Hepatocyte (in vitro differentiated cells): ENCODE data around the gene VSIR. TPM values are rescaled to one million over a fixed set of nuclear protein-coding genes. Genes with fewer than 3 reads are reported as not detected.

Experiments used
- DNase-seq: peaks from one replicate; pipeline ENCODE4 v3.0.0-alpha.2; 2016; ENCODE audit warnings: low spot score
- H2AFZ ChIP-seq: fragments of 200-600 bp; sonication (generic); 2 replicates; pipeline ENCODE4 v1.6.0; 2016; ENCODE audit warnings: antibody characterized with exemption, mild to moderate bottlenecking
- H3K27ac ChIP-seq: fragments of 200-600 bp; sonication (generic); 2 replicates; pipeline ENCODE4 v1.5.1; 2016; ENCODE audit warnings: mild to moderate bottlenecking
- H3K27me3 ChIP-seq: fragments of 200-600 bp; sonication (generic); 2 replicates; pipeline ENCODE4 v1.6.1; 2016
- H3K36me3 ChIP-seq: fragments of 200-600 bp; sonication (generic); replicated peaks from 2 replicates; pipeline ENCODE4 v1.5.1; 2016; ENCODE audit warnings: low read depth; ENCODE audit not compliant: insufficient read depth
- H3K4me1 ChIP-seq: fragments of 200-600 bp; sonication (generic); 2 replicates; pipeline ENCODE4 v1.5.1; 2016; ENCODE audit warnings: mild to moderate bottlenecking, moderate library complexity; ENCODE audit not compliant: insufficient read depth
- H3K4me2 ChIP-seq: fragments of 200-600 bp; sonication (generic); 2 replicates; pipeline ENCODE4 v1.6.0; 2016
- H3K4me3 ChIP-seq: fragments of 200-600 bp; sonication (generic); 2 replicates; pipeline ENCODE4 v1.5.1; 2016; ENCODE audit warnings: mild to moderate bottlenecking
- H3K79me2 ChIP-seq: fragments of 200-600 bp; sonication (generic); 2 replicates; pipeline ENCODE4 v1.6.0; 2017; ENCODE audit warnings: mild to moderate bottlenecking
- H3K9me2 ChIP-seq: fragments of 200-600 bp; sonication (generic); replicated peaks from 2 replicates; pipeline ENCODE4 v1.6.0; 2017; ENCODE audit warnings: mild to moderate bottlenecking; ENCODE audit not compliant: insufficient read depth
- H3K9me3 ChIP-seq: fragments of 200-600 bp; sonication (generic); 2 replicates; pipeline ENCODE4 v1.5.1; 2016; ENCODE audit warnings: low read depth, mild to moderate bottlenecking
- H4K20me1 ChIP-seq: fragments of 200-600 bp; sonication (generic); 2 replicates; pipeline ENCODE4 v1.6.0; 2016; ENCODE audit warnings: mild to moderate bottlenecking; ENCODE audit not compliant: insufficient read depth, poor library complexity, severe bottlenecking
- CTCF ChIP-seq: fragments of 200-600 bp; sonication (generic); IDR thresholded peaks from 2 replicates; pipeline ENCODE4 v1.5.1; 2016; ENCODE audit warnings: antibody characterized with exemption, mild to moderate bottlenecking; ENCODE audit not compliant: poor library complexity
- EZH2 ChIP-seq: fragments of 200-600 bp; sonication (generic); IDR thresholded peaks from 2 replicates; pipeline ENCODE4 v1.6.1; 2016; ENCODE audit warnings: antibody characterized with exemption, mild to moderate bottlenecking, borderline replicate concordance
- EZH2phosphoT487 ChIP-seq: fragments of 200-600 bp; sonication (generic); IDR thresholded peaks from one replicate; pipeline ENCODE4 v1.6.1; 2018; ENCODE audit warnings: antibody characterized with exemption, mild to moderate bottlenecking, low read depth, moderate library complexity; ENCODE audit not compliant: unreplicated experiment, severe bottlenecking
- WGBS: methylation state at CpG from one replicate; pipeline ENCODE4 v1.1.6; 2016; ENCODE audit warnings: low lambda C conversion rate; ENCODE audit errors: missing lambda C conversion rate; 5-methylcytosine and 5-hydroxymethylcytosine counted together
- polyA plus RNA-seq: library from polyadenylated mRNA; unstranded; fragments of >200 nt; fragmentation: Nextera tagmentation; extraction: Ambion mirVana; gene quantifications from 2 replicates; pipeline ENCODE4 v1.2.1, GENCODE V29; 2016
- total RNA-seq: library from RNA; depleted of rRNA; stranded (reverse); fragments of >200 nt; gene quantifications from 2 replicates; pipeline ENCODE4 v1.2.3, GENCODE V29; 2014

Gene VSIR
- total and polyA plus RNA-seq, 2 experiments from 2014 or later, result 13.6 to 45.5 TPM

- TF ChIP-seq EZH2 (no peak), CTCF (no peak), EZH2phosphoT487 (no peak)
- H3K4me1 ChIP-seq, result no peaks in the 10 kb centered on the region
These were observed 33.2 kb downstream of the VSIR start for GRCh38 chr10:71740069-71740653.

DNA sequence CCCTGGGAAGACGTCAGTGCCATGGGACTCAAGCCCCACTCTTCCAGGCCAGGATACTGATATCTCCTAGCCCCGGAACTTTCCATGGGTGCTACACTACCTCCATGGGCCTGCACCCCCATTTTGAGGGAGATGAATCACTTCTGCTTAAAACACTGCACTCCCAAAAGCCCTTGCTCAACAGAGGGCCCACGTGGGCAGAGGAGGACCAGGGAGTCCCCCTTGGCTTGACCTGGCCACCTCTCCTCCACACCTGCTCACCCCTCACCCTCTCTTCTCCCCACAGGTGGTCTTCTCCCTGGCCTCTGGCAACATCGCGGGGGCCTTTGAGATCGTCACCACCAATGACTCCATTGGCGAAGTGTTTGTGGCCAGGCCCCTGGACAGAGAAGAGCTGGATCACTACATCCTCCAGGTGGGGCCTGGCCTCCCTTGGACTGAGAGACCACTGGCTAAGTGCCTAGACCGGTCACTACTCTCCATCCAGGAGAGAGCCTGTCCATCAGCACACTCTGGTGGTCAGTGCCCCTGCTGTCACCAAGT lies 33.9 kb downstream of the VSIR start:
- TF ChIP-seq EZH2phosphoT487, result no peak
- no peak for TF ChIP-seq CTCF
- TF ChIP-seq EZH2, result no peak
- Histone ChIP-seq H2AFZ (no peak overlapping the region), H3K4me1 (no peaks in the 10 kb centered on the region), H3K27me3 (no peaks in the 10 kb centered on the region), H3K9me2 (no peaks in the 10 kb centered on the region), H4K20me1 (no peaks in the 10 kb centered on the region), H3K4me2 (no peak overlapping the region), H3K9me3 (no peaks in the 10 kb centered on the region), H3K27ac (no peak overlapping the region), H3K4me3 (no peak overlapping the region), H3K36me3 (no peaks in the 10 kb centered on the region), H3K79me2 (no peaks in the 10 kb centered on the region)
- 93% methylated on average over 8 of the region's 8 CpGs for WGBS
- DNase-seq, result no peak

More at GRCh38 chr10:71740069-71740653, 33.2 kb downstream of the VSIR start:
- Histone ChIP-seq H3K9me3 (no peaks in the 10 kb centered on the region), H3K4me2 (no peak overlapping the region), H3K27me3 (no peaks in the 10 kb centered on the region), H4K20me1 (no peaks in the 10 kb centered on the region), H3K9me2 (no peaks in the 10 kb centered on the region), H2AFZ (no peak overlapping the region), H3K36me3 (no peaks in the 10 kb centered on the region), H3K27ac (no peak overlapping the region), H3K4me3 (no peak overlapping the region), H3K79me2 (no peaks in the 10 kb centered on the region)
- DNase-seq, result peak; percentile 50
- 57% methylated on average over 9 of the region's 9 CpGs for WGBS

DNA sequence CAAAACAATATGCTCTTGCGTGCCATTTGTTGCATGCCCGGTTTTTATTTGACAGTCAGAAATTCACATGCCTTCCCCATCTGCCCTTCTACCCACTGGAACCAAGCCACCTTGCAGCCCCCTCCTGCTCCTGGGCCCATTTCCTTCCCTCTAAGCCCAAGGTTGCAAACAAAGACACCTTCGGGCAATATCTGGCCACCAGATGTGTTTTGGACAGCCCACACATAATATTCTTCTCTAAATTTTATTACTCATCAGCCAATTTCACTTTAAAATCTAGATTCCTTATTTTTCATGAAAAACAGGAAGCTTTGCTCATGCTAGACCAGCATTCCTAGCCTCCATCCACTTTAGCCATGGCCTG lies 35.5 kb downstream of the VSIR start:
- TF ChIP-seq EZH2phosphoT487 (no peak), CTCF (no peak), EZH2 (no peak)
- H3K9me3 ChIP-seq, result no peaks in the 10 kb centered on the region
- no peaks in the 10 kb centered on the region for H3K4me1 ChIP-seq
- H4K20me1 ChIP-seq, result no peaks in the 10 kb centered on the region
- WGBS, result 75% methylated on average over 3 of the region's 3 CpGs
- H3K4me3 ChIP-seq, result no peak overlapping the region
- DNase-seq, result no peak
- H3K27me3 ChIP-seq, result no peaks in the 10 kb centered on the region
- H3K27ac ChIP-seq, result no peak overlapping the region
- H3K4me2 ChIP-seq, result no peak overlapping the region
- H3K9me2 ChIP-seq, result no peaks in the 10 kb centered on the region
- H3K79me2 ChIP-seq, result no peaks in the 10 kb centered on the region
- H3K36me3 ChIP-seq, result no peaks in the 10 kb centered on the region
- no peak overlapping the region for H2AFZ ChIP-seq
